Frontal cortex (tissue), 4 donors: ENCODE results near the gene KCNMA1. TPM values are rescaled to one million over a fixed set of nuclear protein-coding genes. Genes with fewer than 3 reads are reported as not detected.
"Not testable (repeated sequence)": the region's sequence is repeated elsewhere in the genome, so short reads cannot be mapped to it uniquely, and the experiment has no call there.

Source experiments
- DNase-seq, 2 donors: peaks; one replicate each; pipeline ENCODE4 v3.0.0; 2012; ENCODE audit warnings: low spot score in 2 of 2
- FAIRE-seq: peaks from 2 replicates; lab custom pipeline; 2012; peaks lifted over from hg19 to GRCh38; lab: Jason Lieb, UNC
- total RNA-seq: library from RNA; depleted of rRNA; stranded (reverse); fragments of >200 nt; gene quantifications from one replicate; pipeline ENCODE4 v1.2.3, GENCODE V29; 2014
- donor health status: control.
- donor health status: control.
- donor health status: control.

The KCNMA1 gene
- total RNA-seq, 1 donor from 2014 or later: 27.3 TPM

- DNase-seq (no peak), FAIRE-seq (no peak)
Measured at GRCh38 chr10:77664696-77665095, 27.1 kb upstream of the KCNMA1 start.

GRCh38 chr10:77664008-77664407, 26.4 kb upstream of the KCNMA1 start:
- no peak for FAIRE-seq
- DNase-seq: no peak

DNA sequence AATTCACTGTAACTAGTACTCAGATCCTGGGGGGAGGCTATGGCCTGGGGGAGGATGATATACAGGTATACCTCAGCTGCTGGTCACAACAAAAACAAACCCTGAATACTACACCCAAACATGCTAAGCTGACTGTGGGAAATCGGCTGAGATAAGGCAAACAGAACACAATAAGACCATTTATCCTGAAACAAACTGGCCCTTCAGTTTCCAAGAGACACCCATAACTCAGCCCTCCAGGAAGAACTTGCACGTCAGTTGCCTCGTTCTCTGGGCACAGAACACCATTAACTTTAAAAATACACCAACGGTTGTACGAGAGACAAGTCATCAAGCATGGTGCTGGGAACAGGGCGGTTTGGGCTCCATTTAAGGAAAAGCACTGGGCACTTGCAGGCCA, 24.1 kb upstream of the KCNMA1 start:
- FAIRE-seq (no peak), DNase-seq (no peak)

- no peak for DNase-seq
- FAIRE-seq: no peak
Measured at GRCh38 chr10:77661100-77661499, 23.5 kb upstream of the KCNMA1 start.

DNA sequence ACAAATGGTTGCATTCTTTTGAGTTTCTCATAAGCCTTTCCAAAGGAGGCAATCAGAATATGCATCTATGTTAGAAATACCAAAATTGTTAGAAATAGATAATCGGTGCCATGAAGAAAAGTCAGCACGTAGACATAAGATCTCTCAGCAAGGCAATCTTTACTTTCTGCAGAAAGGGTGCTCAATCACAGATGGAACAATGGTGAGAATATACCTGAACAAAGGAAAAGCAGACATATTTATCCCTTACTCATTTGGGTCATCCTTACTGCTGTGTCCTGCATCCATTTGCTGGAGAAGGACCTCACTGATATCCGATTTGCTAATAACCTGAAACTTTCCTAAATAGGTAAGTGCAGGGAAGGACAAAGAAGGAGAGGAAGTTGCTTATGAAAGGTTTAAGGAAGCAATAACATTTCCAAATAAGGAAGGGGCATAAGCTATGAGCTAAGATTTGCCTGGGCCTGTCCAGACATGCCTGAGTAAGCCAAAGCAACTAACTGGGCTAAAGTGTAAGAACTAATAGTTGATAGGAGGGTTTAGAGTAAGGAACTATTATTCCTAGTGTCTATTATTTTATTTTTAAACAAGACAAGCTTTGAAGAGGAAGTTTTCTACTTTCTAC, 21.6 kb upstream of the KCNMA1 start:
- DNase-seq, FAIRE-seq: not testable (repeated sequence)

GRCh38 chr10:77653210-77653609, 15.6 kb upstream of the KCNMA1 start:
- DNase-seq: no peak
- FAIRE-seq: no peak

DNA sequence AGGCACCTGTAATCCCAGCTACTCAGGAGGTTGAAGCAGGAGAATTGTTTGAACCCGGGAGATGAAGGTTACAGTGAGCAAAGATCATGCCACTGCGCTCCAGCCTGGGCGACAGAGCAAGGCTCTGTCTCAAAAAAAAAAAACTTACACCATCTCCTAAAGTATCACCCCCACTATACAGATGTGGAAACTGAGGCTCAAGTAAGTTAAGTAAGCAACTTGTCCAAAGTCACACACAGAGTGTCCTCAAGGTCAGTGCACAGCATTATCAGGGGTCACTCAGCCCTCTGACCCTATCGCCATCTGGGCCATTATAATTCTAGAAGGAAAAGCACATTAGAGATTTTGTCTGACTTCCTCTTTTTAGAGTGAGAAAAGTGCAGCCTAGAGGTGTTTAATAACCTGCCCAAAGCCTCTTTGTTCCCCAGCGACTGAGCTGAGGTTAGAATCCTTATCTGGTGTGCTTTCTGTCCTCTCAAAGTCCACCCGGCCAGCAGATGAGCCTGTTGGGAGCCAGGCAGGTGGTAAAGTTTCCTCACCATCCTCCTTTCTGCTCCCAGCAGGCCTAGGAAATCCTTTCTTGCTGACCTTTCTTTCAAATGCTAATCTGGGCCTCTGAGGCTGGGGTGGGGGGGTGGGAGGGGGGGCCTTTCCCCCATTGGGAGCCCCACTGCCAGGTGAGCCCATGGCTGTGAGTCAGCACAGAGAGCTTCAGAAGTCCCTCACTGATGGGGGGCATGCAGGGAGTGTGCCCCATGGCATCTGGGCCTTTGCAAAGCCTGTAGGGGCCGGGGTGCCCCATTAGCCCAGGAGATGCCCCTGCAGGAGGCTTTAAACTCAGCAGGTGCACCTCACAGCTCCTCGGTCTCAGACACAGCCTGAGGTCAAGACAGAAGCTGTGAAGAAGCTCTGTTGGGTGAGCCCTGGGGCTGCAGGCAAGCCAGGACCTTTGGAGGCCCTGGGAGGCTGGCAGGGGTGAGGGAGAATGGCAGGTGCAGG, 12.0 kb upstream of the KCNMA1 start:
- no peak for DNase-seq
- FAIRE-seq: no peak

DNA sequence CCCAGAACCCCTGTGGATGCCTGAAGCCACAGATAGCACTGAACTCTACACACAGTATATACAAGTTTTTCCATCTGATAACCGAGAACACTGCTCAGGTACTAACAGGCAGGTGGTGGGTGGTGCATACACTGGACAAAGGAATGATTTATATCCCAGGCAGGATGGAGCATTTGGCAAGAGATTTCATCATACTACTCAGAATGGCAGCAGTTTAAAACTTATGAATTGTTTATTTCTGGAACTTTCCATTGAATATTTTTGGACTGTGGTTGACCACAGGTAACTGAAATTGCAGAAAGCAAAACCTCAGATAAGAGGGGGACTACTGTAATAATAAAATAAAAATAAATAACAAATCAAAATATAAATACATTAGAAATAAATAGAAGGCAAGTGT, 10.9 kb upstream of the KCNMA1 start:
- DNase-seq (no peak), FAIRE-seq (no peak)

DNA sequence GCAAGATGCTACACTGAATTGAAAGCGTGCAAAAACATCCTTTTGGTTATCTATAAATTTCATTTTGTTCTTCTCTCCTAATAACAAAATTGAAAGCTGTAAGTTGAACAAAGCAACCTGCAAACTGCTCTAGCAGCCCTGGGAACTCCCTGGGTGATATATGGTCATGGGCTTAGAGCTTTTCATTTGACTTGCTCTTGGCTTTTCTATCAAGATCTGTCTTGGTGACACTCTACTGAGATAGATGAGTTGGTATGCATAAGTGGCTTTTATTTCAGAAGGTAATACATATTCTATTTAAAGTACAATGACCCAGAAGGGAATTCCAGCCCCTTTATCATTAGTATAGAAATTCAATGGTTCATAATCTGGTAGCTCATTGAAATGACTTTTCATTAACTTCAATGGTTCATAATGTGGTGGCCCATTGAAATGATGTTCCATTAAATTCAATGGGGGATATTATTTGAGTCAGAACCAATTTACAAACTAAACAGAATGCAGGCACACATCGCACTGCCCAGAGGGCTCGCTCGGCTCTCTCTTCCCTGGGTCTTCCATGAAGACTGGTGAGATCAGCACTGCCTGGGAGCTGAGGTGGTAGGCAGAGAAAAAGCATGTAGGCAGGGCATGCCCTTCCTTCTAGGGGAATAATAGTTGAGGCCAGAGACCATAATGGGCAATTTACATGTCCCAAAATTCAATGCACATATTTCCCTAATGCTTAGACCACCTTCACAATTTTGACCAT, 10.1 kb upstream of the KCNMA1 start:
- no peak for FAIRE-seq
- no peak for DNase-seq

DNA sequence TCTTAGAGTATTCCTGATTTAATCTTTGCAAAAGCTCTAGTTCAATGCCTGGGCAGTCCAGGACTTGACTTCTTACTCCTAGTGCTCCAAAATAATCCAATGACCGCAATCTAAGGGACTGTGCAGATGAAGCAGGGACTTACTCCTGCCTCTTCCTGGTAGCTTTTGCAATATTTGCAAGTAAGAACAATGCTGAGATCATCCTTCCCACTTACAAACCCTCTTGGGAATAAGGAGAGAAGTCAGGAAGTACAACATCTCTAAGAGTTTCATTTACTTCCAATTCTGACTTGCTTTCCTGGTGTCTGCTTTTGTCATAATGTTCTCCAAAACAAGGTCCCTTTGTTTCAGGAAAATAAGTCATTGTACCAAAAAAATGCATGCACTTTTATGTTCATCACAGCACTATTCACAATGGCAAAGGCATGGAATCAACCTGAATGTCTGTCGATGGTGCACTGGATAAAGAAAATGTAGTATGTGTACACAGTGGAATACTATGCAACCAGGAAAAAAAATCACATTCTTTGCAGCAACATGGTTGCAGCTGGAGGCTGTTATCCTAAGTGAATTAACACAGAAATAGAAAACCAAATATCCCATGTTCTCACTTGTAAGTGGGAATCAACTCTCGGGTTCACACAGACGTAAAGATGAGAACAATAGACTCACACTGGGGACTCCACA, 7.1 kb upstream of the KCNMA1 start:
- DNase-seq: no peak
- FAIRE-seq: no peak

- no peak for FAIRE-seq
- no peak for DNase-seq
Measured at GRCh38 chr10:77643795-77644468, 6.3 kb upstream of the KCNMA1 start.

GRCh38 chr10:77641788-77642397, 4.3 kb upstream of the KCNMA1 start:
- DNase-seq: peak; percentile 59 to 68
- peak; percentile 95 for FAIRE-seq

DNA sequence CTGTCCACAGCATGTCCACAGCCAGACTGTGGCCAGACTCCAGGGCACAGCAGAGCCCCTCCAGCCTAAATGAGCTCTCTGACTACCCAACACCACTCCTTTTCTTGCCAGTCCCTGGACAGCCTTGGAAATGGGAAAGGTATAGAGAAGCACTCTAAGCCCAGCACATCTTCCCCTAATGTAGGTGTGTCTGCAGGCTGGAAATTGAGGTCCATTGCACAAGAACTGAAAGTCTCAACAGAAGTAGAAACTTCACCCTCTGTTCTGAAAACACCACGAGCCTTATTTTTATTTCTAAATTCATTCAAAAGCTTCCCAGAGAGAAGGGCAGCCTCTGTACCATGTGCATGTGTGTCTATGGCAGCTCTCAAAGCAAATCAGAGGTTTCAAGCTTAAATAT, 3.7 kb upstream of the KCNMA1 start:
- no peak for DNase-seq
- no peak for FAIRE-seq

- FAIRE-seq (no peak), DNase-seq (no peak)
Measured at GRCh38 chr10:77640167-77640566, 2.6 kb upstream of the KCNMA1 start.

DNA sequence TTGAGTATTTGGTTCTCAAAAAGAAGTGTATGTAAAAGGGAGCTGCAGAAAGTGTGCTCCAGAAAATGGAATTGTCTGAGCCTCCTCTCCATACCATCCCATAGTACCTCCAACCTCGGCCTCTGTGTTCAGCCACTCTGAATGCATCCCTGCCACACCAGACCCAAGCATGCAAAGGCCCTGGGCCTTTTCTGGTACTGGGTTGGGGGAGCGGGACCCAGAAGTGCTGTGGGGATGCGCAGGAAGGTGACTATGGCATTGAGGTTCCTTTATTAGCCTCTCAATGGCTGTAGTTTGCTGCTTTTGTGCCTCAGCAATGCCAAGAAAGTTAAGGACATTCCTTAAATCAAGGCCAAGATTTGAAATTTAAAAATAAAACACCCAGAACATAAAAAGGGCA, 2.1 kb upstream of the KCNMA1 start:
- DNase-seq (no peak), FAIRE-seq (no peak)

- FAIRE-seq: no peak
- no peak for DNase-seq
Measured at GRCh38 chr10:77638321-77639101, 903 bp upstream of the KCNMA1 start.

DNA sequence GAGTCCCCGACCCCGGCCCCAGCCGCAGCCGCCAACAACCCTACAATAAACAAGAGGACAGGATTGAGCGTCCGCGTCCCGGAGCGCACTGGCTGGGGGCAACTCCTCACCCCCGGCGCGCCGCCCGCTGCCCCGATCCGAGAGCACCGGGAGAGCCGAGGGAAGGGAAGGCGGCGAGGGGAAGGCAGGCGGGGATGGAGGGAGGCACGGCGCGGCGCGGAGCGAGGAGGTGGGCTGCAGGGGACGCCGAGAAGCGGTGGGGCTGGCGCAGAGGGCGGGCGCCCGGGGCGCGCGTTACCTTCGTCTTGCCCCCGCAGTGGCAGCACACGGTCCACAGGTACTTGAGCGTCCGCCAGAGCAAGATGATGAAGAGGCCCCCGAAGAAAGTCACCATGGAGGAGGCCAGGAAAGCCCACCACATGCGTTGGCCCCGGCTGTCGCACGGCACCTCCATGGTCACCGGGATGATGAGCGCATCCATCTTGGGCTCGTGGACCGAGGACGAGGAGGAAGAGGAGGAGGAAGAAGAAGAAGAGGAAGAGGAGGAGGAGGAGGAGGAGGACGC, 559 bp downstream of the KCNMA1 start:
- DNase-seq (no peak), FAIRE-seq (no peak)
